T-helper 2 cell treated with Interferon-gamma antibody and Interleukin-4, amounts not matched to agents 5 μg/mL and 100 μg/mL, for 36 hours (primary cell): ENCODE data around the gene KCNJ5.

ENCODE experiments used
- DNase-seq: peaks from one replicate; pipeline ENCODE4 v3.0.0; 2021; ENCODE audit warnings: low spot score
- H3K27ac Mint-ChIP-seq: one replicate; pipeline ENCODE4 v1.8.0; 2021; ENCODE audit warnings: mild to moderate bottlenecking, mixed read lengths
- H3K27me3 Mint-ChIP-seq: one replicate; pipeline ENCODE4 v1.8.0; 2021; ENCODE audit warnings: low read depth, mixed read lengths
- H3K36me3 Mint-ChIP-seq: one replicate; pipeline ENCODE4 v1.8.0; 2021; ENCODE audit warnings: low read depth, mixed read lengths
- H3K4me1 Mint-ChIP-seq: one replicate; pipeline ENCODE4 v1.8.0; 2021; ENCODE audit warnings: low read depth, mixed read lengths
- H3K4me3 Mint-ChIP-seq: one replicate; pipeline ENCODE4 v1.8.0; 2022; ENCODE audit warnings: mild to moderate bottlenecking, moderate library complexity, mixed read lengths
- H3K9me3 Mint-ChIP-seq: one replicate; pipeline ENCODE4 v1.8.0; 2021; ENCODE audit warnings: mixed read lengths

KCNJ5 gene

GRCh38 chr11:128890543-128891368 is at the start of gene KCNJ5:
Gene KCNJ5, plus strand, starts transcription at chr11:128891356. Its CDS starts 19,918 bp downstream, at chr11:128911274.
- H3K4me3 Mint-ChIP-seq = peak within 1 kb of the TSS; percentile 53
- no peak within 1 kb of the TSS for H3K27ac Mint-ChIP-seq
- peaks cover 69% of the 10 kb centered on the region for H3K27me3 Mint-ChIP-seq
- H3K36me3 Mint-ChIP-seq = no peaks in the 10 kb centered on the region
- peaks cover 8% of the 10 kb centered on the region for H3K4me1 Mint-ChIP-seq
- no peaks in the 10 kb centered on the region for H3K9me3 Mint-ChIP-seq
- no peak for DNase-seq

- Mint-ChIP-seq H3K36me3 (peaks cover 2% of the 10 kb centered on the region), H3K27ac (no peak overlapping the region), H3K27me3 (no peaks in the 10 kb centered on the region), H3K4me3 (no peak overlapping the region), H3K9me3 (peaks cover 8% of the 10 kb centered on the region), H3K4me1 (peaks cover 36% of the 10 kb centered on the region)
- no peak for DNase-seq
Measured at GRCh38 chr11:128841461-128842072, 49.6 kb upstream of the KCNJ5 start.

- Mint-ChIP-seq H3K4me3 (no peak overlapping the region), H3K9me3 (peaks cover 1% of the 10 kb centered on the region), H3K27ac (no peak overlapping the region), H3K27me3 (no peaks in the 10 kb centered on the region), H3K36me3 (peaks cover 2% of the 10 kb centered on the region), H3K4me1 (peaks cover 27% of the 10 kb centered on the region)
- no peak for DNase-seq
Measured at GRCh38 chr11:128843198-128843785, 47.9 kb upstream of the KCNJ5 start.

DNA sequence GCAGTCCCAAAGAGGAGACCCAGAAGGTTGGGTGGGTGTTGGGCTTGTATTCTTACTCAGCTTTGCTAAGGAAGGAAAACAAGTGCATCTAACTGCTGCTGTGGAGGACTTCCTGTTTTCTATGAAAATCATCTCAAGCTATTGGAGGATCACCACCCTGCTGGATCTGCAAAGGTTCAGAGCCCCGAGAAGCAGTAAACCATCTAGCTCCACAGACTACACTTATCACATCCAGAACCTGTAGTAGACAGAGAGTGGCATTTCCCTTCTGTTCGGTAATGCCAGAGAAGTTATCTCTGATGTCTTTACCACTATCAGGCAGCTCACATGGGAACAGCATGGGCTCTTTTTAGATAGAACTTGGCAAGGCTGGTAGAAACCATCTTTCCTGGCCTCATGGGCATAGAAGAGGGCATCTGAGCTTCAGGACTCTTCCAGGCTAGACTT is 45.8 kb upstream of the KCNJ5 start:
- peak overlapping the region; percentile 32 for H3K4me3 Mint-ChIP-seq
- no peaks in the 10 kb centered on the region for H3K27me3 Mint-ChIP-seq
- H3K36me3 Mint-ChIP-seq = peaks cover 2% of the 10 kb centered on the region
- DNase-seq = no peak
- H3K27ac Mint-ChIP-seq = peak overlapping the region; percentile 70
- peaks cover 27% of the 10 kb centered on the region for H3K4me1 Mint-ChIP-seq
- H3K9me3 Mint-ChIP-seq = no peaks in the 10 kb centered on the region

DNA sequence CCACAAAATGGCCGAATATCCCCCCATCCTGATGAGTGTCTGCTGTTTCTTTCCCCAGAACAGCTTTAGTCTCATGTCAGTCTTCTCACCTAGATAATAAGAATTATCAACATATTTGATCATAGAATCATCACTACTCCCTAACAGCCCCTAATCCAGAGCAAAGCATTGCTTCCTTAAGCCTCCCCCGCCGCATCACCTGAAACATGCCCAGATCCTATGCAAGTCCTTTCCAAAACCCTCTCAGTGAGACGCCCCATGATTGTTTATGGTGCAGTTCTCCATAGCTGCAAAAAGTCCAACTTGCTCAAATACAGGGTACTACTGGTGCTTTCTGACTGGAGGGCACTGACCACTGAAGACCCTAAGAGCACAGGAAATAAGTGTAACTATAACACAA is 44.2 kb upstream of the KCNJ5 start:
- H3K4me3 Mint-ChIP-seq = no peak overlapping the region
- H3K27me3 Mint-ChIP-seq = no peaks in the 10 kb centered on the region
- no peaks in the 10 kb centered on the region for H3K9me3 Mint-ChIP-seq
- no peak overlapping the region for H3K27ac Mint-ChIP-seq
- peaks cover 24% of the 10 kb centered on the region for H3K4me1 Mint-ChIP-seq
- DNase-seq = no peak
- peaks cover 1% of the 10 kb centered on the region for H3K36me3 Mint-ChIP-seq

GRCh38 chr11:128848815-128849455 is 42.2 kb upstream of the KCNJ5 start:
- Mint-ChIP-seq H3K27me3 (no peaks in the 10 kb centered on the region), H3K36me3 (no peaks in the 10 kb centered on the region), H3K4me1 (peaks cover 21% of the 10 kb centered on the region), H3K4me3 (no peak overlapping the region), H3K27ac (no peak overlapping the region), H3K9me3 (no peaks in the 10 kb centered on the region)
- DNase-seq = peak; percentile 30

- no peak for DNase-seq
- Mint-ChIP-seq H3K4me1 (peaks cover 5% of the 10 kb centered on the region), H3K36me3 (no peaks in the 10 kb centered on the region), H3K27ac (no peak overlapping the region), H3K4me3 (no peak overlapping the region), H3K9me3 (no peaks in the 10 kb centered on the region), H3K27me3 (peaks cover 10% of the 10 kb centered on the region)
Measured at GRCh38 chr11:128852327-128853023, 38.7 kb upstream of the KCNJ5 start.

- DNase-seq = no peak
- peaks cover 4% of the 10 kb centered on the region for H3K4me1 Mint-ChIP-seq
- no peaks in the 10 kb centered on the region for H3K36me3 Mint-ChIP-seq
- no peak overlapping the region for H3K27ac Mint-ChIP-seq
- H3K27me3 Mint-ChIP-seq = peaks cover 14% of the 10 kb centered on the region
- no peaks in the 10 kb centered on the region for H3K9me3 Mint-ChIP-seq
- no peak overlapping the region for H3K4me3 Mint-ChIP-seq
Measured at GRCh38 chr11:128853559-128853958, 37.6 kb upstream of the KCNJ5 start.

DNA sequence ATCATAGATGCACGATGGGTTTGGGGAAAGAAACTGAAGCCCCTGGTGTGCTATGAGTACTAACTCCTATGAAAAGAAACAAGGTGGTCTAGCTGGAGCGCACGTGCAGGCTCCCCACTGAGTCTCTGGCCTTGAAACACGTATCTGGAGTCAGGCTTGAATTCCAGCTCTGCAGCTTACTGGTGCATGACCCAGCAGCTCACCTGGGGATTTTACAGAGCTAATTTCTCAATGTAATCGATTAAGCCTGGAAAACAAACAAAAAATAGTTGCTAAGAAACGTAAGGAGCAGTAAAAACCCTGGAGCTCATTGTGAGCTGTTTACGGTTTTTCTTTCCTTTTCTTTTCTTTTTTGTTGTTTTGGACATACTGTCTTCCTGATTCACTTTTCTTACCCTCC is 36.3 kb upstream of the KCNJ5 start:
- no peaks in the 10 kb centered on the region for H3K36me3 Mint-ChIP-seq
- H3K9me3 Mint-ChIP-seq = no peaks in the 10 kb centered on the region
- peaks cover 14% of the 10 kb centered on the region for H3K27me3 Mint-ChIP-seq
- no peak overlapping the region for H3K4me3 Mint-ChIP-seq
- no peak overlapping the region for H3K27ac Mint-ChIP-seq
- H3K4me1 Mint-ChIP-seq = peaks cover 2% of the 10 kb centered on the region
- DNase-seq = no peak

DNA sequence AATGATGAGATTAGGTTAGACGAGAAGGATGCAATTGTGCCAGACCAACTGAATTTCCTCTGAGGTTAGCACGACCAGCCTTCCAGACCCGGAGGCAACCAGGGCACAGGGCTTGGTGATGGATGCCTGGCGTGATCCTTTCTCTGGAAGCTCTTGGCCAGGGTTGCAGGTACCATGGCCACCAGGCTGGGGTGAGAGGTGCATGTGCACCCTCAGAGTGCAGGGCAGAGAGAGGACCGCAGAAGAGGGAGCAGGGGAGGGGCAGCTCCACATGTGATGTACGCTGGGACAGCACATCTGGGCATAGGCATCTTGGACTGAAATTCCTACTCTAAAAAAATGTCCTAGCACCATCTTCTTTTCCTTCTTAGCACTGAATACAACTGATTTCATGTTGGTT is 34.9 kb upstream of the KCNJ5 start:
- Mint-ChIP-seq H3K9me3 (no peaks in the 10 kb centered on the region), H3K27me3 (peaks cover 16% of the 10 kb centered on the region), H3K4me3 (no peak overlapping the region), H3K36me3 (no peaks in the 10 kb centered on the region), H3K27ac (no peak overlapping the region), H3K4me1 (peaks cover 6% of the 10 kb centered on the region)
- DNase-seq = no peak

DNA sequence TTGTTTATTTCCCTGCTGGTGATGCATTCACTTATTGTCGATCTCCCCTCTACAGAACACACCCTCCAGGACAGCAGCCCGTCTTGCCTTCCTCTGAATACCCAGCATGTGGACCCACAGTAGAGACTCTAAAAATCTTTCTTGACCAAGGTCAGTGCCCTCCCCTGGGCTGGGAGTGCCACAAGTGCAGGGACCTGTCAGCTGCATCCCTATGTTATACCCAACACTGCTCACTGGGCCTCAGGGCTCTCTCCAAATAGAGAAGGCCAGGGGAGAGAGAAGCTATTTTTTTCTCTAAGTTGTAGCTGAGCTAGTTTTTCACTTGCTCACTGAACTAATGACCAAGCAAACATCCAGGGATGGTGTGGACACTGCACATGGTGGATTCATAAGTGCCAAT is 33.8 kb upstream of the KCNJ5 start:
- Mint-ChIP-seq H3K27me3 (peaks cover 16% of the 10 kb centered on the region), H3K9me3 (no peaks in the 10 kb centered on the region), H3K4me3 (no peak overlapping the region), H3K4me1 (peaks cover 6% of the 10 kb centered on the region), H3K36me3 (no peaks in the 10 kb centered on the region), H3K27ac (no peak overlapping the region)
- DNase-seq = no peak

DNA sequence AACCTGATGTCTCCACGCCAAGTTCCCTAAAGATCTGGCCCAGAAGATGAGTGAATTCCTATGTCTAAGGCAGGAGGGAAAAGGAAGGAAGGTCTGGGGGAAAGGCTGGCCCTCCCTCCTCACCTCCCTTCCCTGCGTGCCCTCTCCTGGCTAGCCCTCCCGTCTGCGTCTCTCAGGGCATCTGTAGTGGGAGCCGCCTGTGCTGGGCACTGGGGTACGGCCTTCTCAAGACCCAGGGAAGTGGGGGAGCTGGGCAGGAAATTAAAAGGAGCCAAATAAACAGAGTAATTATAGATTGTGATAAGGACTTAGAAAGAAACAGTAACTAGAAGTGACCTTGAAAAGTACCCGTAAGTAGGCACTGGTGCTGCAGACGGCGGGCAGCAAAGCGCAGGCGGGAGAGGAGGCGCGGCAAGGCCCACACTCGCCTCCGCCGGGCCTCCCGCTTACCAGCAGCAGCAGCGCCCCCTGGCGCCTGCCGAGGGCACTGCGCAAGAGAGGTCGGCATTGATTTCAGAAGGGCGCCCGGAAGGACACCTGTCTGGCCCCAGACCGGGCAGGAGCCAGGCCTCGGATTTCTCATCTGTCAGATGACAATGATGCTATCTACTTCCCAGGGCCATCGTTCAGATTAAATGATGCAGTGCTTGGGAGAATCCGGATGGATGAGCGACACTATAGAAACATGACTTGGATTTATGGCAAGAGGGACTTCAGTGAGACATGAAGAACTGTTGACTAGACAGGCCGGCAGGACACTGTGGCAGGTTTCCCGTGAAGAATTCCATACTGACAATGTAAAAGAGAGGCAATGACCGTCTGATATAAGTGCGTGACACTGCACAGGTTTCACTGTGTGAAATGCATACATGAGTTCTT is 31.4 kb upstream of the KCNJ5 start:
- Mint-ChIP-seq H3K27me3 (peaks cover 21% of the 10 kb centered on the region), H3K36me3 (no peaks in the 10 kb centered on the region), H3K27ac (no peak overlapping the region), H3K4me3 (no peak overlapping the region), H3K4me1 (peaks cover 6% of the 10 kb centered on the region), H3K9me3 (no peaks in the 10 kb centered on the region)
- peak; percentile 72 for DNase-seq
